A172 (cell line): Measurements from ENCODE around the gene VTN. TPM values are rescaled to one million over a fixed set of nuclear protein-coding genes. Genes with fewer than 3 reads are reported as not detected.

ENCODE experiments used
- DNase-seq: peaks from one replicate; pipeline ENCODE4 v3.0.0-alpha.2; 2015; ENCODE audit warnings: low spot score
- total RNA-seq: library from RNA; depleted of rRNA; stranded (reverse); fragments of >200 nt; shearing (Covaris generic); gene quantifications from 2 replicates; pipeline ENCODE4 v1.2.3, GENCODE V29; 2014; rRNA removed

VTN gene
- total RNA-seq, 1 experiment from 2014 or later = 0.43 TPM

DNA sequence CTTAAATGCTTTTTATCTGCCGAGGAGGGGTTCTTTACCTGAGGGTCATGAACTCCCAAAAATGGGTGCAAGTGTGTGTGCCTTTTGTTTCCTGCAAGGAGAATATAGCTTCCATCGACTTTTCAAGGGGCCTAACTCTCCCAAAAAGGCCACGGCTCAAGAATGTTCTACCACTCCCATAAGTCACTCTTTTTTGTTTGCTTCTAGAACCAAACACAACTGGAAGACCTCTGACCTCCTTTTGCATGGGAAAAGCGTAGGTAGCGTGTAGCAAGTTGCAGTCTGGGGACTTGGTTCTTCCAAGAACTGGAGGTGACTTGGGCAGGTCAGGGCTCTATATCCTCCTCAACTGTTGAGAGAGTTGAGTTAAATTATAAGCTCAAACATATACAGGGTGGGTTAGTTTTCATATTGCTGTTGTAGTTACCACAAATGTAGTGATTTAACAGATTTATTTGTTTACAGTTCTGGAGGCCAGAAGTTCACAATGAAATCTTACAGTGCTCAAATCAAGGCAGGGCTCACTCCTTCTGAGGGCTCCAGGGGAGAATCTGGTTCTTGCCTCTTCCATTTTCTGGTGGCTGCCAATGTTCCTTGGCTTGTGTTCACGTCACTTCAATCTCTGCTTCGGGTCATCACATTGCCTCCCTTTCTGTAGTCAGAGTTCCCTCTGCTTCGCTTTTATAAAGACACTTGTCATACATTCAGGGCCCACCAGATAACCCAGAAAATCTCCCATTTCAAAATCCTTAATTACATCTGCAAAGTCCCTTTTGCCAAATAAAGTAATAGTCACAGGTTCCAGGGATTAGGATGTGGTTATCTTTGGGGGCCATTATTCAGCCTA lies 49.7 kb downstream of the VTN start:
- no peak for DNase-seq

DNA sequence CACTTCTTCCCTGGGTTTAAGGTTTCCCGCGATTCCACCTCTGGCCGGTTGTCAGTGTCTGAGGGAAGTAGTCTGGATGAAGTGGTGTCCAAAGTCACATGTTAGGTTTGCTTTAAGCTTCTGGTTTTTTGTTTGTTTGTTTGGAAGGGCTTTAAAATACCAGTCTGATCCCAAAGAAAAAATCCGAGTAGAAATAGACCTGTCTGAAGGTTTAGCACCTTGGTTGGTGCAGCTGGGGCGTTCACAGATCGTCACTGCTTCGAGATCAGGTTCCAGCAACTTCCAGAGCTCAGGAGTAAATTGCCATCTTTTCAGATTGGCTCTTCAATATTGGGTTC lies 50.5 kb downstream of the VTN start:
- DNase-seq = no peak

DNA sequence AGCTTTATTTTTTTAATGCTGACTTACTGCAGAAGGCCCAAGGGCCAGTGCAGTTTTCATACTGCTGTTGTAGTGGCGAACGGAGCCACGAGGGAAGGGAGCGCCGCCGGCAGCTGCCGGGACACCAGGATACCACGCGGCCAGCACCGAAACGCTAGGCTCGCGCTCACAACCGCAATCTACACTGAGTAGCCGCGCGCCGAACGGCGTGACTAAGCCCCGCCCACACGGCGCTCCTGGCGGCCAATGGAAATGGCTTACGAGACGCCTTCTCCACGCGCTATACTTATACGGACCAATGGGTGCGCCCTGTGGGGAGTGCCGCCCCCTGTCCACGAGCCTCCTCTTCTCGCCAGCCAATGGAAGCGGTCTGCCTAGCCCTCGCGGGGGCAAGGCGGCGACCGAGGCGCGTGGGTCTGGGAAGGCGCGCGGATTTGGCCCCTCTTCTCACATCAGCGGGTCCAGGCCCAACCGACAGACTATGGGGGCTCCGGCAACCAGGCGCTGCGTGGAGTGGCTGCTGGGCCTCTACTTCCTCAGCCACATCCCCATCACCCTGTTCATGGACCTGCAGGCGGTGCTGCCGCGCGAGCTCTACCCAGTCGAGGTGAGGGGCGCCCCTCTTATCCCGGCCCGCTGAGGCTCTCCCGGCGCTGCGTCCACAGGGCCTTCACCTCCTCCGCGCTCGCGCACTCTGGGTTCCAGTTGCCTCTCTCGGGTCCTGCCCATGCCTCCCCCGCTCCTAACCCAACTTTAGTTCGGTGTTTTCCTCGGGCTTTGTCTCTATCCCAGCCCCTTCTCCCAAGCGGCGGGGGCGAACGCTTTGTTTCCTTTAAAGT lies 51.1 kb downstream of the VTN start, which contains the start of gene TMEM97:
Gene TMEM97, plus strand, starts transcription at position 442 of the 839 bp plus-strand sequence. Its CDS starts 40 bp downstream, at position 482.
- DNase-seq = peak; percentile 95

DNA sequence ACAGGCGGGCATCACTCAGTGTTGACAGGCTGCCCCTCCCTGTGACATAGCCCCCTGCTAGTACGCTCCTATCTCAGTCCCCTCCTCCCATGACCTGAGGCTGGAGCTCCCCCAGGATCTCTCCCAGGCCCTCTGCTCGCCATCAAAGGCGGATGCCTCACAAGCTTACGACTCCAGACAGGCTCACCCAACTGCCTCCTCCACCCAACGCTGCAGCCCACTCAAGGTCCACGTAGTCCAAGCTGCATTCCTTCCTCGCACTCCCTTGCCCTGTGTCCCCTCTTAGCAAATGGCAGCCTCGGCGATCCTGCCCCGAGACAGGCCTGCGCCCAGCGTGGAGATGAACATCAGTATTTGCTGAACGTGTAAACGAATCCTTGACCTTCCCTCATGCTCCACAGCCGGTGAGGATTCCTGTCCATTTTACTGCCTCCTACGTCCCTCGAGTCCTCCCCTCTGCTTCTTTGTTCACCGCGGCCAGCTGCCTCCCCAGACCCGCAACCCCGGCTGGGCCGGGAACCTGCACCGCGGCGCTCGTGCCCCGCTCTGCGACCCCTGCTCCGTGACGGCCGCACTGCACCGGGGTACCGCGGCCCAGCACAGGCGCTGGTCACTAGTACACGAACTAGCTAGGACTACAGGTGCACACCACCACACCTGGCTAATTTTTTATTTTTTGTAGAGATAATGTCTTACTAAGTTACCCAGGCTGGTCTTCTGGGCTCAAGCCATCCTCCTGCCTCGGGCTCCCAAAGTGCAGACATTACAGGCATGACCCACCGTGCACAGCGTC lies 51.9 kb downstream of the VTN start:
- DNase-seq = no peak

Other genes starting within 250 kb of the VTN start
- gene TMEM97, start 51.1 kb downstream of the VTN start, total RNA-seq = 32.7 and 43.9 TPM in 2 replicates
- 38.9 and 45.5 TPM in 2 replicates for gene IFT20, start 34.8 kb downstream of the VTN start, total RNA-seq
- 36.2 and 44.7 TPM in 2 replicates for gene TNFAIP1, start 34.5 kb downstream of the VTN start, total RNA-seq
- 166 and 176 TPM in 2 replicates for gene POLDIP2, start 12.8 kb downstream of the VTN start, total RNA-seq
- gene SEBOX, start 5.1 kb downstream of the VTN start, total RNA-seq = not detected in 2 replicates
- 20.2 and 23.2 TPM in 2 replicates for gene SARM1, start 1.4 kb upstream of the VTN start, total RNA-seq
- 2.5 and 4.9 TPM in 2 replicates for gene SLC46A1, start 35.9 kb upstream of the VTN start, total RNA-seq
- not detected in 2 replicates for gene SLC13A2, start 103.3 kb upstream of the VTN start, total RNA-seq
- gene FOXN1, start 136.0 kb upstream of the VTN start, total RNA-seq = 0.22 TPM in 1 of 2 replicates, not detected in the other
- gene UNC119, start 182.3 kb upstream of the VTN start, total RNA-seq = 65.5 and 73.5 TPM in 2 replicates
- gene PIGS, start 201.2 kb upstream of the VTN start, total RNA-seq = 48.9 and 83.5 TPM in 2 replicates
- 1.3 and 2.1 TPM in 2 replicates for gene ALDOC, start 206.6 kb upstream of the VTN start, total RNA-seq
- gene SPAG5, start 228.7 kb upstream of the VTN start, total RNA-seq = 162 and 170 TPM in 2 replicates
- gene RSKR, start 243.9 kb upstream of the VTN start, total RNA-seq = 6.5 and 8.4 TPM in 2 replicates